ENCODE results near the gene ABCF1. TPM values are rescaled to one million over a fixed set of nuclear protein-coding genes. Genes with fewer than 3 reads are reported as not detected.

ABCF1 gene
- total and polyA plus RNA-seq, 9 of the 15 experiments (the other 6 are each of a cell fraction or from before 2014, with no cell fraction given), result 41.6 to 193 (median 102) TPM

DNA sequence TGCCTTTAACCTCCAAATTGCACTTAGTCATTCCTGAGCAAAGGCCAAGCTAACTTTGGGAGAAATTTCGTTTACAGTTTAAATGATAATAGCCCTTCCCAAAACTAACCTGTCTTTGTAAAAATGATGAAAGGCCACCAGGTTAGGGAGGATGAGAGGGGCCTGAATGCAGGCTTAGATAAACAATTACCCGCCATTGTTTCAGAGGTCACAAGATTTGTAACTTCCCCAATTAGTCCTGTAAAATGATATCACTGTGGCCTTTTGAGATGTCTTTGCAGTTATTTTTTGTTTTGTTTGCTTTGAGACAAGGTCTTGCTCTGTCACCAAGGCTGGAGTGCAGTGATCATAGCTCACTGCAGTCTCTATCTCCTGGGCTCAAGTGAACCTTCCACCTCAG is 41.2 kb upstream of the ABCF1 start (continued):
- TF ChIP-seq ZNF561 (CRISPR knock-in tag; conservative IDR thresholded peaks at IDR 0.05) (no peak), MTA2 (IDR thresholded peaks at IDR 0.05; ENCODE audit: low read depth) (0 out of 2 replicates have a peak, but pooled peaks have one; percentile 8), YY1 (IDR thresholded peaks at IDR 0.05; ENCODE audit: borderline replicate concordance in 1 of 3, control insufficient read depth in 1 of 3, extremely low read depth in 1 of 3, insufficient read depth in 3 of 3, insufficient read length in 1 of 3, insufficient replicate concordance in 2 of 3, low read depth in 1 of 3, low read length in 2 of 3) (peak in 1 of 3 experiments; percentile 23)

- POLR2A ChIA-PET, result interaction anchor here (1.0 to 2.0 kb wide), 3 partner anchors 8 to 43 kb away, joined by 3 to 9 read pairs (median 3); no protein-coding TSS in a partner anchor
- intact Hi-C loops (cut with micrococcal nuclease) (loop anchor here (2.0 to 5.0 kb wide), 2 partner anchors 37 to 554 kb away; no protein-coding TSS in a partner anchor), in situ Hi-C loops (cut with MboI) (no loop called here)
- ATAC-seq, result no peak
- no peak for DNase-seq (ENCODE audit: extremely low read depth in 1 of 4, low spot score in 3 of 4)
- Histone ChIP-seq H3K79me2 (ENCODE audit: control insufficient read depth, insufficient read depth, low read length) (no peaks in the 10 kb centered on the region), H3K9me3 (replicated peaks; ENCODE audit: control insufficient read depth, insufficient read depth, low read depth, low read length) (no peaks in the 10 kb centered on the region), H2AFZ (ENCODE audit: low read depth, low read length) (peak overlapping the region; percentile 69), H3K27me3 (ENCODE audit: control insufficient read depth in 2 of 2, insufficient read depth in 2 of 2, low read length in 2 of 2) (no peaks in the 10 kb centered on the region), H3K27ac (ENCODE audit: extremely low read depth, low read depth, low read length) (no peak overlapping the region), H3K4me3 (no peak overlapping the region), H3K36me3 (ENCODE audit: control insufficient read depth, insufficient read depth, low read length) (no peaks in the 10 kb centered on the region), H4K20me1 (replicated peaks; ENCODE audit: control insufficient read depth, insufficient read depth, low read length) (no peaks in the 10 kb centered on the region), H3K9me1 (ENCODE audit: control insufficient read depth, insufficient read depth, low read length) (no peaks in the 10 kb centered on the region), H3K4me2 (ENCODE audit: insufficient read depth, low read length) (peak overlapping the region; percentile 41), H3K4me1 (replicated peaks in 1 of 2; ENCODE audit: control insufficient read depth in 2 of 2, insufficient read depth in 2 of 2, low read length in 2 of 2) (peaks cover 7 to 14% of the 10 kb centered on the region in 2 experiments; a peak in 4 of 5 replicates), H3K9ac (ENCODE audit: insufficient read depth in 1 of 2, low read depth in 2 of 2, low read length in 2 of 2) (peak overlapping the region in 1 of 2 experiments; percentile 56; a peak in 2 of 4 replicates)
- CTCF ChIA-PET (ENCODE audit: low intra/inter-chr PET ratio), result interaction anchor here (0.6 to 2.4 kb wide), 2 partner anchors 28 to 37 kb away, joined by 3 to 11 read pairs; no protein-coding TSS in a partner anchor
- no peak for FAIRE-seq
- BruUV-seq (replicated peaks), result no TSS peak
- WGBS (ENCODE audit: insufficient coverage, low coverage, missing lambda C conversion rate), result 48% methylated on average over 15 of the region's 15 CpGs
- 0 out of 4 replicates have a peak, but pooled peaks of 1 of the 2 experiments have one; percentile 14 for TF ChIP-seq MNT (conservative IDR thresholded peaks at IDR 0.05)
- TF ChIP-seq, protein P1, sequence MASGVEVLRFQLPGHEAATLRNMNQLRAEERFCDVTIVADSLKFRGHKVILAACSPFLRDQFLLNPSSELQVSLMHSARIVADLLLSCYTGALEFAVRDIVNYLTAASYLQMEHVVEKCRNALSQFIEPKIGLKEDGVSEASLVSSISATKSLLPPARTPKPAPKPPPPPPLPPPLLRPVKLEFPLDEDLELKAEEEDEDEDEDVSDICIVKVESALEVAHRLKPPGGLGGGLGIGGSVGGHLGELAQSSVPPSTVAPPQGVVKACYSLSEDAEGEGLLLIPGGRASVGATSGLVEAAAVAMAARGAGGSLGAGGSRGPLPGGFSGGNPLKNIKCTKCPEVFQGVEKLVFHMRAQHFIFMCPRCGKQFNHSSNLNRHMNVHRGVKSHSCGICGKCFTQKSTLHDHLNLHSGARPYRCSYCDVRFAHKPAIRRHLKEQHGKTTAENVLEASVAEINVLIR (CRISPR knock-in tag; IDR thresholded peaks at IDR 0.05), result no peak
- no peak for TF ChIP-seq EWSR1 (IDR thresholded peaks at IDR 0.05; ENCODE audit: borderline replicate concordance, low read depth, partially characterized antibody)
- peak; percentile 56 for TF ChIP-seq BHLHE40 (IDR thresholded peaks at IDR 0.05; ENCODE audit: low read length)
- TF ChIP-seq FOXK2 (conservative IDR thresholded peaks at IDR 0.05 in 1 of 2, IDR thresholded peaks at IDR 0.05 in 1 of 2; ENCODE audit: low read depth in 2 of 2), result peak; percentile 62 to 80
- TF ChIP-seq, protein P2, sequence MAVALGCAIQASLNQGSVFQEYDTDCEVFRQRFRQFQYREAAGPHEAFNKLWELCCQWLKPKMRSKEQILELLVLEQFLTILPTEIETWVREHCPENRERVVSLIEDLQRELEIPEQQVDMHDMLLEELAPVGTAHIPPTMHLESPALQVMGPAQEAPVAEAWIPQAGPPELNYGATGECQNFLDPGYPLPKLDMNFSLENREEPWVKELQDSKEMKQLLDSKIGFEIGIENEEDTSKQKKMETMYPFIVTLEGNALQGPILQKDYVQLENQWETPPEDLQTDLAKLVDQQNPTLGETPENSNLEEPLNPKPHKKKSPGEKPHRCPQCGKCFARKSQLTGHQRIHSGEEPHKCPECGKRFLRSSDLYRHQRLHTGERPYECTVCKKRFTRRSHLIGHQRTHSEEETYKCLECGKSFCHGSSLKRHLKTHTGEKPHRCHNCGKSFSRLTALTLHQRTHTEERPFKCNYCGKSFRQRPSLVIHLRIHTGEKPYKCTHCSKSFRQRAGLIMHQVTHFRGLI (CRISPR knock-in tag; IDR thresholded peaks at IDR 0.05), result no peak
Observed at GRCh38 chr6:30533460-30534294, 37.6 kb upstream of the ABCF1 start.

Data from K562 (cell line).